Measurements from ENCODE around the gene PLA2R1. TPM values are rescaled to one million over a fixed set of nuclear protein-coding genes. Genes with fewer than 3 reads are reported as not detected.

PLA2R1 gene
- total and polyA plus RNA-seq, 7 donors, result 0.17 to 0.97 (median 0.26) TPM

DNA sequence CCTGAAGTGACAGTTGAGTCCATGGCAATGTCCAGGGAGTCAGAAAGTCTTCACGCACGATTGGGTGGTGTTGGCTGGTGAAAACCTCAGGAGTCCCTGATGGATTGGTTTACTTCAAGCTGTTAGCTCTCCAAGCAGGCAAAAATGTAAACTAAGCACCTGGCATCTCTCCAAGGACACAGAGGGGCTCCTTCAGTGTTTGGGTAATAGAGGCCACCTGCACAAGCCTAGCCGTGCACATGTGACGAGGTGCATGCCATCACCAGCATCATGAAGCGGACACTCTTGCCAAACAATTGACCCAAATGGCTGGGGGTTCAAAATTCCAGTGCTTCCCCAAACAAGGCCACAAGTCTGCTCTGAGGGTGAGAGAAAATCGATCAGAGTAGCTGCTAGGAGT, 159.7 kb downstream of the PLA2R1 start:
- Histone ChIP-seq H3K4me1 (peaks cover 6% of the 10 kb centered on the region), H3K27me3 (ENCODE audit: insufficient read depth in 3 of 3, low read length in 2 of 3) (peaks cover 0 to 12% (median 7%) of the 10 kb centered on the region in 3 donors), H3K27ac (no peak overlapping the region), H3K36me3 (ENCODE audit: insufficient read depth in 1 of 2, low read depth in 1 of 2) (no peaks in the 10 kb centered on the region), H3K4me3 (no peak overlapping the region), H3K9me3 (no peaks in the 10 kb centered on the region)
- 78 to 88% (median 80%) methylated on average over 6 of the region's 6 CpGs for WGBS, 3 donors
- intact Hi-C loops (cut with DNase I), result no loop called here
- ATAC-seq, result no peak
- TF ChIP-seq, protein P1, sequence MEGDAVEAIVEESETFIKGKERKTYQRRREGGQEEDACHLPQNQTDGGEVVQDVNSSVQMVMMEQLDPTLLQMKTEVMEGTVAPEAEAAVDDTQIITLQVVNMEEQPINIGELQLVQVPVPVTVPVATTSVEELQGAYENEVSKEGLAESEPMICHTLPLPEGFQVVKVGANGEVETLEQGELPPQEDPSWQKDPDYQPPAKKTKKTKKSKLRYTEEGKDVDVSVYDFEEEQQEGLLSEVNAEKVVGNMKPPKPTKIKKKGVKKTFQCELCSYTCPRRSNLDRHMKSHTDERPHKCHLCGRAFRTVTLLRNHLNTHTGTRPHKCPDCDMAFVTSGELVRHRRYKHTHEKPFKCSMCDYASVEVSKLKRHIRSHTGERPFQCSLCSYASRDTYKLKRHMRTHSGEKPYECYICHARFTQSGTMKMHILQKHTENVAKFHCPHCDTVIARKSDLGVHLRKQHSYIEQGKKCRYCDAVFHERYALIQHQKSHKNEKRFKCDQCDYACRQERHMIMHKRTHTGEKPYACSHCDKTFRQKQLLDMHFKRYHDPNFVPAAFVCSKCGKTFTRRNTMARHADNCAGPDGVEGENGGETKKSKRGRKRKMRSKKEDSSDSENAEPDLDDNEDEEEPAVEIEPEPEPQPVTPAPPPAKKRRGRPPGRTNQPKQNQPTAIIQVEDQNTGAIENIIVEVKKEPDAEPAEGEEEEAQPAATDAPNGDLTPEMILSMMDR (IDR thresholded peaks at IDR 0.05), result no peak
- no peak for DNase-seq

DNA sequence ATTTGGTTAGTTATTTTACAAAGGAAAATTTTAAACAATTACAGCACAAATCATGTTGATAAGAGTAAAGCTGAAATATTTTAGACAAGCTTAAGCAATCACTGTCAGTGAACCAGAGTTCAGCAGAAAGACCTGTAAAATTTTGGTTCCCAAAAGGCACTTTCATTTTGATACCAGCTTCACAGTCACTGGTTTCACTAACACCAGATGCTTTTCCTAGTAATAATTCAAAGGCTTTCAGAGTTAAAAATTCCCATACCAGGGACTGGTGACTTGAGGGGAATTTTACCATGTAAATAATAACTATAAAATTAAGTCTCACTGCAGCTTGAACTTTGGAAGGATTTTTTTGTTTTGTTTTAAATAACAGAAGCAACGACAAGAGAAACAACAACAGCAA, 162.1 kb downstream of the PLA2R1 start:
- DNase-seq, result no peak
- Histone ChIP-seq H3K36me3 (ENCODE audit: insufficient read depth in 1 of 2, low read depth in 1 of 2) (no peaks in the 10 kb centered on the region), H3K9me3 (no peaks in the 10 kb centered on the region), H3K27ac (no peak overlapping the region), H3K4me3 (no peak overlapping the region), H3K27me3 (ENCODE audit: insufficient read depth in 3 of 3, low read length in 2 of 3) (peaks cover 0 to 12% (median 5%) of the 10 kb centered on the region in 3 donors), H3K4me1 (peaks cover 6% of the 10 kb centered on the region)
- intact Hi-C loops (cut with DNase I), result no loop called here
- 78 to 89% (median 89%) methylated on average over 1 of the region's 1 CpG for WGBS, 3 donors
- no peak for ATAC-seq
- TF ChIP-seq, protein P1 (IDR thresholded peaks at IDR 0.05), result no peak

DNA sequence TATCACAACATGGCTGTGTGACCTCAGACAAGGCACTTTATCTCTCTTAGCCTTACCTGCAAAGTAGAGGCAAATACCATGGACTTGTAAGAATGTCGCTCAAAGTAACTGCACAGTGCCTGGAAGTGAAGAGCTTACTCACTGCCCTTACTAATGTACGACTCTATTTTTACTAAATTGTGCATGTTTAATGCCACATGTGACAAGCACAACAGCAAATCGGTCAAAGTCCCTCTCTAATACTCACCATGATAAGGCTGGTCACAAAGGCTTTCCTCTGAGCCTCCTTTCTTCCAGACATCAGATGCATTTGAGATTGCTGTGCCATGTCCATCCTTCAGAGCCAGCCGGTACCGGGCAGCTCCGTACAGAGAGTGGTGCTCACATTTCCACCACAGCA, 164.0 kb downstream of the PLA2R1 start:
- Histone ChIP-seq H3K4me1 (no peaks in the 10 kb centered on the region), H3K36me3 (ENCODE audit: insufficient read depth in 1 of 2, low read depth in 1 of 2) (no peaks in the 10 kb centered on the region), H3K27ac (no peak overlapping the region), H3K27me3 (ENCODE audit: insufficient read depth in 3 of 3, low read length in 2 of 3) (no peaks in the 10 kb centered on the region), H3K4me3 (no peak overlapping the region), H3K9me3 (no peaks in the 10 kb centered on the region)
- intact Hi-C loops (cut with DNase I), result no loop called here
- TF ChIP-seq, protein P1 (IDR thresholded peaks at IDR 0.05), result no peak
- DNase-seq (no peak), ATAC-seq (no peak)
- WGBS, 3 donors, result 88 to 90% (median 89%) methylated on average over 6 of the region's 6 CpGs

DNA sequence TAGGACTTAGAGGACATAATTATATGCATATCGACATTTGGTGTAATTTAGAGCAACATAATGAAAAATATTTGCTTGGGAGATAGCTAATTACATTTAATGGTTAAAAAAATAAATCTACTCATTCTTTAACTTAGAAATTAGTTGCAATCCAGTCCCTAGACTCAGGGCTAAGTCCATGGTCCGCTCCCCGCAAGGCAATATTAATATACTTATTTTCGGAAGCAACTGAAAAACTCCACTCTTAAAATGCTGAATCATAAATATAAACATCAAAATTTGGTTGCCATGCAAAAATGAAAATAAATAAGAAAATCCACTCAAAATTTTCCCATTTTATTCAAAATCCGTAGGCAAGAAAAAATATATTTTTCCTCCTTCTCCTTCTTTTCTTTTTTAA, 164.7 kb downstream of the PLA2R1 start:
- TF ChIP-seq, protein P1 (IDR thresholded peaks at IDR 0.05), result no peak
- 96 to 97% (median 97%) methylated on average over 5 of the region's 5 CpGs for WGBS, 3 donors
- no peaks in the 10 kb centered on the region for H3K27me3 ChIP-seq (ENCODE audit: insufficient read depth in 3 of 3, low read length in 2 of 3)
- intact Hi-C loops (cut with DNase I), result no loop called here
- no peaks in the 10 kb centered on the region for H3K36me3 ChIP-seq (ENCODE audit: insufficient read depth in 1 of 2, low read depth in 1 of 2)
- H3K4me1 ChIP-seq, result no peaks in the 10 kb centered on the region
- H3K27ac ChIP-seq, result no peak overlapping the region
- H3K4me3 ChIP-seq, result no peak overlapping the region
- DNase-seq (no peak), ATAC-seq (no peak)
- H3K9me3 ChIP-seq, result no peaks in the 10 kb centered on the region

DNA sequence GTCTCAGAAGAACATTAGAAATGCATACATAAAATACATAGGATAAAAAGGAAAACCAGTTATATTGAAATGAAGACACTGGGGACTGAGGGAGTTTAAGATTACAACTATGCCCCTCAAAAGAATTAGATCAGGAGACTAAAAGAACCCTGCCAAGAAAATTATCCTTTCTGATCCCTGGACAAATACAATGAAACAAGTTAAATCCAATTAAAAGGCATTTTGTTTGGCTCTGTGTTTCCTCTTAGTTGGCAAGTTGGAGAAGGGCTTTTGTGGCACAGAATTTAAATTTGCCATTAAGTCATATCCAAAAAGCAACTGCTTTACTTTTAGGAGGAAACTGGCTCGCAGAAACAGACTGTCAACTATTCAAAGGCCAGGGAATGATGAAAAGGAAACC, 165.3 kb downstream of the PLA2R1 start:
- H3K27me3 ChIP-seq (ENCODE audit: insufficient read depth in 3 of 3, low read length in 2 of 3), result no peaks in the 10 kb centered on the region
- ATAC-seq (no peak), DNase-seq (no peak)
- H3K27ac ChIP-seq, result no peak overlapping the region
- 45 to 65% (median 56%) methylated on average over 1 of the region's 1 CpG for WGBS, 3 donors
- intact Hi-C loops (cut with DNase I), result no loop called here
- no peaks in the 10 kb centered on the region for H3K9me3 ChIP-seq
- no peaks in the 10 kb centered on the region for H3K4me1 ChIP-seq
- H3K36me3 ChIP-seq (ENCODE audit: insufficient read depth in 1 of 2, low read depth in 1 of 2), result no peaks in the 10 kb centered on the region
- TF ChIP-seq, protein P1 (IDR thresholded peaks at IDR 0.05), result no peak
- no peak overlapping the region for H3K4me3 ChIP-seq
